HG03571 (cell line): Measurements from ENCODE around the gene CHRNA4.
"Not testable (repeated sequence)": the region's sequence is repeated elsewhere in the genome, so short reads cannot be mapped to it uniquely, and the experiment has no call there.

ENCODE experiments used
- ATAC-seq: cut with Tn5 transposase; IDR thresholded peaks from one replicate; pipeline ENCODE4 v1.9.1; 2021; ENCODE audit not compliant: unreplicated experiment

Gene CHRNA4

GRCh38 chr20:63336232-63336752 lies 24.9 kb downstream of the CHRNA4 start:
- ATAC-seq: no peak

GRCh38 chr20:63335711-63336110 lies 25.4 kb downstream of the CHRNA4 start:
- no peak for ATAC-seq

GRCh38 chr20:63335060-63335459 lies 26.1 kb downstream of the CHRNA4 start:
- not testable (repeated sequence) for ATAC-seq

DNA sequence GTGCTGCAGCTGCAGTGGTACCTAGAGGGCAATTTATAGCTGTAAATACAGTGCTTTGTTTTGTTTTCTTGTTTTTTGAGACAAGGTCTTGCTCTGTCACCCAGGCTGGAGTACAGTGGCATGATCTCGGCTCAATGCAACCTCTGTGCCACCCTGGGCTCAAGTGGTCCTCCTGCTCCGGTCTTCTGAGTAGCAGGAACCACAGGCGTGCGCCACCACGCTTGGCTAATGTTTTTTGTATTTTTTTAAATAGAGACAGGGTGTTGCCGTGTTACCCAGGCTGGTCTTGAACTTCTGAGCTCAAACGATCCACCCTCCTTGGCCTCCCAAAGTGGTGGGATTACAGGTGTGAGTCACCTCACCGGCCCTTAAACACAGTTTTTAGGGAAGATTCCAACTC lies 26.8 kb downstream of the CHRNA4 start:
- ATAC-seq: no peak

DNA sequence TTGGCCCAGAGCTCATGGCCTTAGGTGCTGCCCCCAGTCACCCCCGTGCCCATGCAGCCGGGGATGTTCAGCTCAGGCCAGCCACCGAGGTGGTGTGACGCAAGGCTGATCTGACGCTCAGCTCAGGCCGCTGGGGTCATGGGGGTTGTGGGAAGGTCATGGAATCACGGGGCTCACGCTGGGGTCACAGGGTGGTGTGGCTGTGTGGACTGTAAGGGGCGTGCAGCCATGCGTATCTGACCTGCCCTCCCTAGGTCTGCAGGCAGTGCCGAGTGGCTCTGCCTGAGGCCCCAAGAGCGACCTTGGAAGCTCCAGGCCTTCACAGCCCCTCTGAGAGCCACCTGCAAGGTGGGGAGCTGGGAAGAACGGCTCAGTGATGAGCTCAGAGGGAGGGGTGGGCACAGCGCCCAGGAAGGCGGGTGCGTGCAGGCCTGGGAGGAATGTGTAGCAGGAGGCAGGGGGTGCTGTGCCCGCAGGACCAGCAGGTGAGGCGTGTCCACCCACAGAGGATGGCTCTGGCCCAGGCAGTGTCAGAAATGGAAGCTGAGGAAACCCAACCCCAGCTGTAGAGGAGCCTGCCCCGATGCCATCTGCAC lies 27.8 kb downstream of the CHRNA4 start:
- no peak for ATAC-seq

- no peak for ATAC-seq
These were observed 28.5 kb downstream of the CHRNA4 start for GRCh38 chr20:63332488-63333240.

GRCh38 chr20:63331741-63332400 lies 29.3 kb downstream of the CHRNA4 start:
- no peak for ATAC-seq

- ATAC-seq: no peak
These were observed 30.2 kb downstream of the CHRNA4 start for GRCh38 chr20:63330940-63331339.

GRCh38 chr20:63330084-63330760 lies 30.9 kb downstream of the CHRNA4 start:
- ATAC-seq: no peak

- ATAC-seq: no peak
These were observed 31.6 kb downstream of the CHRNA4 start for GRCh38 chr20:63329331-63330083.

- no peak for ATAC-seq
These were observed 32.4 kb downstream of the CHRNA4 start for GRCh38 chr20:63328718-63329275.

DNA sequence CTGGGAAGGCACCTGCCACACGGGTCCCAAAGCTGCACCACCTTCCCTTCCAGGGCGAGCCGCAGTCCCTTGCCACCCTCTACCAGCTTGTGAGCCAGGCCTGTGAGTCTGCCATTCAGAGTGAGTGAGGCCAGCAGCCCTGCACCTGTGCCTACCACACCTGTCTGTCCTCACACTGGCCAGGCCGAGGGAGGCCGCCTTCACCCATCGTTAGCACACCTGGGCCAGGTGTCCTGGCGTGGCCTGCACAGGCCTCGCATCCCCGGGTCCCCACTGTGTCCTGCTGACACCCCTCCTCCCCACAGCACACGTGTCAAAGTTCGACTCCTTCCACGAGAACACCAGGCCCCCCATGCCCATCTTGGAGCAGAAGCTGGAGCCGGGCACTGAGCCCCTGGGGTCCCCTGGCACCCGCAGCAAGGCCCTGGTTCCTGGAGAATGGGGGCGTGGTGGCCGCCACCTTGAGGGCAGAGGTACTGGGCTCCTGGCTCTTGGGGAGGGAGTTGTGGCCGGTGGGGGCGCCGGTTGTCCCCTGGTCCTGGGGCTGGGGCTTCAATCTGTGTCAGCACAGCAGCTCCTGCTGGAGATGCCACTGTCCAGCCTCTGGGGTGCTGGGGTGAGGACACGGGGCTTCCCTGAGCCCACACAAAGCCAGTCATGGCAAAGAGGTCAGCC lies 33.0 kb downstream of the CHRNA4 start:
- ATAC-seq: no peak

GRCh38 chr20:63327231-63327745 lies 33.9 kb downstream of the CHRNA4 start:
- ATAC-seq: no peak

GRCh38 chr20:63326314-63327230 lies 34.6 kb downstream of the CHRNA4 start:
- no peak for ATAC-seq

DNA sequence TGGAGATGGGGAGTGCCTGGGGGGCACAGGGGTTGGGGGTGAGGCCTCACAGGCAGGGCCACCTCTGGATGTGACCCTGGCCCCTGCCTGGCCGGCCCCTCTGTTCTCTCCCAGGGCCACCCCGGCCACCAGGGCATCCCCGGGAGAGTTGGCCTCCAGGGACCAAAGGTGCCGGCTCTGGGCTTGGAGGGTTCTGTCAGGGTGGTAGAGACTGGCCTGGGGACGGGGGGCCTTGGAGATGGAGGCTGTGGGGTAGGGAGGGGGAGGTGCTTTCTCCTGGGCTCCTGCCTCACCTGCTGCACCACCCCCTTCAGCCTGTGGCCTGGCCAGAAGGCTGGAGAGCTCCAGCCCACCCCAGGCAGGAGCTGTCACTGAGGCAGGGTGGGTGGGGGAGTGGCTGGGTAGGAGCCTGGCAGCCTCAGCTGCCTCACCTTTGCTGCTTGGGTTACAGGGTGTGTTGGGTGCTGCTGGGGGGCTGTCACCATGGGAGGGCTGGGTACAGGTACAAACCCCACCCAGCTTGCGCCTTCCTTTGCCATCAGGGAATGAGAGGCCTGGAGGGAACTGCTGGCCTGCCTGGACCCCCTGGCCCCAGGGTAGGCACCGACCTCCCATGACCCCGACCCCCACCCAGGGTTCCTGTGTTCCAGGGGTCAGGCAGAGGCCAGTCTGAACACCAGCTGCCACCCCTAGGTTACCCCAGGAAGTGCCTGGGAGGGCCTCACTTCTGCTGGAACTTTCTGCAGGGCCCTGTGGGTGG lies 35.4 kb downstream of the CHRNA4 start:
- no peak for ATAC-seq

DNA sequence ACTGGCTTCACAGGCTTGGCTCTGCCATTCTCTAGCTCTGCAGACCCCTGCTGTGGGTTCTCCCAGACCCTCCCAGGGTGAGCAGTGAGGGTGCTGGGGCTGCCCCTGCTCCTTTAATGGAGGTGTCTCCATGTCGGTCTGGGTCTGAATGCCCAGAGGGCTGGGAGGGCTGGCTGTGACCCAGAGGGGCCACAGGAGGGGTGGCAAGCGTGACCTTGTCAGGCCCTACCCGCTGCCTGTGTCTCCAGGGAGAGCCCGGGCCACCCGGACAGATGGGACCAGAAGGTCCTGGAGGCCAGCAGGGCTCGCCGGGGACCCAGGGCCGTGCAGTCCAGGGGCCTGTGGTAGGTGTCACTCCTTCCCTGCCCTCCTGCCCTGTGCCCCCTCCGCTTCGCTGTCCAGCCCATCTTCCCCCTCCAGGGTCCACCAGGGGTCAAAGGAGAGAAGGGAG lies 36.1 kb downstream of the CHRNA4 start:
- ATAC-seq: no peak

DNA sequence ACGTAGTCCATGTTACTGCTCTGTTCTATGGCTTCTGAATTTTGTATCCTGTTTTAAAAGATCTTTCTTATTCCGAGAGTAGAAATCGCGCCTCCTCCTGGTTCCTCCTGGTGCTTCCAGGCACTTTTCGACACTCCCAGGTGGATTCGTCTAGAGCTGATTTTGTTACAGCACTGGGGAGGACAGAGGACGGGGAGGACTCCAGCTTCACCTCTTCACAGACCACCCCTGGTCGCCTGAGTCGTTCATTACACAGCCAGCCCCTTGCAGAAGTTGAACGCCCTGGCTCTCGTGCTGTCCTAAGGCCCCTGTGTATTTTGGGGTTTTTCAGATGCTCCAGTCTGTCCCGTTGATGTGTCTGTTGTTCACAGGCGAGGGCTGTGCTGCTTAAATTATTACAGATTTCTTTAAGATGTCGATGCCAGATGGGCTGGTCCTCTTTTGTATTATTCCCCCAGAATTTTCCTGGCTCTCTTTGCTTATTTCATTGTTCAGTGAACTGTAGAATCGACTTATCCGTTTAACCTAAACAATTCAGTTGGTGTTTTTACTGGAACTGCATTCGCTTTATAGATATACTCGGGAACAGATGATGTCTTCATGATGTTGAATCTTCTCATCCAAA lies 37.7 kb downstream of the CHRNA4 start:
- no peak for ATAC-seq
